Measurements from ENCODE around the gene LARGE1. TPM values are rescaled to one million over a fixed set of nuclear protein-coding genes. Genes with fewer than 3 reads are reported as not detected.

LARGE1 gene
- total and polyA plus RNA-seq, 2 donors (not counting 1 experiment from before 2014, with no cell fraction given): 14.1 to 19.2 TPM

DNA sequence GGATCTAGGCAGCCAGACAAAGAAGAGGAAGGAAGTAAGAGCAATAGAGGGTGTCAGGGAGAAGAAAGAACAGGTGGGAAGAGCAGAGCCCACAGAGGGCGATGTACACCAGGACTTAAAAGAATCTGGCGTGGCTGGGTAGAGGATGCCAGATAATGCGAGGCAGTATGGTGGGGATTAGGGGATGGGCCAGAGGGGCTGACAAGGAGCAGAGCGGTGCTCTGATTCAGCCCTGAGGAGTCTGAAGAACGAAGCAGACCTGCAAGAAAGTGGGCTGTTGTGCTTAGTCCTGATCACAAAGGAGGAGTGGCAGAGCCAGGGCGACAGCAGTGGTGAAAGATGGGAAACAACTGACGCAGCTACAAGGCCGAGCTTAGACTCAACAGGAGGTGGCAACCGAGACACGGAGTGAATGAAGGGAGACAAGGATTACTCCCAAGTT lies 163.7 kb downstream of the LARGE1 start:
- Histone ChIP-seq H4K20me1 (ENCODE audit: control insufficient read depth, extremely low read depth, insufficient read depth, low read length) (no peaks in the 10 kb centered on the region), H3K4me3 (replicated peaks in 1 of 4; ENCODE audit: control extremely low read depth in 1 of 4, insufficient read depth in 1 of 4, low read depth in 3 of 4, low read length in 4 of 4) (no peak overlapping the region), H3K79me2 (ENCODE audit: control insufficient read depth, insufficient read depth, low read length) (no peaks in the 10 kb centered on the region), H3K4me2 (ENCODE audit: extremely low read depth, insufficient read depth, low read length) (no peak overlapping the region), H3K4me1 (ENCODE audit: control insufficient read depth, extremely low read depth, insufficient read depth, low read length) (no peaks in the 10 kb centered on the region), H2AFZ (ENCODE audit: low read length) (no peak overlapping the region), H3K9ac (ENCODE audit: insufficient read depth, low read length) (no peak overlapping the region), H3K27ac (ENCODE audit: insufficient read depth, low read length) (no peak overlapping the region), H3K27me3 (ENCODE audit: control insufficient read depth, insufficient read depth, low read length) (no peaks in the 10 kb centered on the region), H3K9me3 (ENCODE audit: control insufficient read depth, insufficient read depth, low read depth, low read length) (no peaks in the 10 kb centered on the region), H3K36me3 (ENCODE audit: control insufficient read depth, insufficient read depth, low read length) (no peaks in the 10 kb centered on the region)
- TF ChIP-seq, protein P1, sequence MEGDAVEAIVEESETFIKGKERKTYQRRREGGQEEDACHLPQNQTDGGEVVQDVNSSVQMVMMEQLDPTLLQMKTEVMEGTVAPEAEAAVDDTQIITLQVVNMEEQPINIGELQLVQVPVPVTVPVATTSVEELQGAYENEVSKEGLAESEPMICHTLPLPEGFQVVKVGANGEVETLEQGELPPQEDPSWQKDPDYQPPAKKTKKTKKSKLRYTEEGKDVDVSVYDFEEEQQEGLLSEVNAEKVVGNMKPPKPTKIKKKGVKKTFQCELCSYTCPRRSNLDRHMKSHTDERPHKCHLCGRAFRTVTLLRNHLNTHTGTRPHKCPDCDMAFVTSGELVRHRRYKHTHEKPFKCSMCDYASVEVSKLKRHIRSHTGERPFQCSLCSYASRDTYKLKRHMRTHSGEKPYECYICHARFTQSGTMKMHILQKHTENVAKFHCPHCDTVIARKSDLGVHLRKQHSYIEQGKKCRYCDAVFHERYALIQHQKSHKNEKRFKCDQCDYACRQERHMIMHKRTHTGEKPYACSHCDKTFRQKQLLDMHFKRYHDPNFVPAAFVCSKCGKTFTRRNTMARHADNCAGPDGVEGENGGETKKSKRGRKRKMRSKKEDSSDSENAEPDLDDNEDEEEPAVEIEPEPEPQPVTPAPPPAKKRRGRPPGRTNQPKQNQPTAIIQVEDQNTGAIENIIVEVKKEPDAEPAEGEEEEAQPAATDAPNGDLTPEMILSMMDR (conservative IDR thresholded peaks at IDR 0.05 in 1 of 2, IDR thresholded peaks at IDR 0.05 in 1 of 2; ENCODE audit: low read depth in 1 of 2, low read length in 2 of 2): no peak
- TF ChIP-seq EZH2 (IDR thresholded peaks at IDR 0.05; ENCODE audit: low read length, missing control alignments): no peak
- DNase-seq (ENCODE audit: low read depth in 2 of 2): no peak

DNA sequence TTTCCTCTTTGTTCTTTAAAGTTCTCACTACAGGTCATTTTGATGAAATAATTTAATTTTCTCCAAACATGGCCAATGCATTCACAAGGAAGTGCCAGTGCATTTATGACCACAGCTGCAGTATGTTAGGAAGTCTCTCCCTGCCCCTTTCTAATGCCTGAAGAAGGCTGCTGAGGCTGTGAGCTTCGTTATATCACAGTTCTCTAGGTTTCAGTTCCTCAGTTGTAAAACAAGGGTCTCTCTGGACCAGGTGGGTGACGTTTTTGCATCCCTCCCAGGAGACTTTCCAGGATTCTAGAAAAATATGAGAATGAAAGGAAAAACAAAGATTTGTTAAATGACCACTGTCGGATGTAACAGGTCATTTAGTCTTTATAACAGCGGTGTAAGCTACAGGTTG lies 171.6 kb downstream of the LARGE1 start:
- Histone ChIP-seq H3K36me3 (ENCODE audit: control insufficient read depth, insufficient read depth, low read length) (no peaks in the 10 kb centered on the region), H3K4me1 (ENCODE audit: control insufficient read depth, extremely low read depth, insufficient read depth, low read length) (no peaks in the 10 kb centered on the region), H2AFZ (ENCODE audit: low read length) (no peak overlapping the region), H3K4me2 (ENCODE audit: extremely low read depth, insufficient read depth, low read length) (no peak overlapping the region), H4K20me1 (ENCODE audit: control insufficient read depth, extremely low read depth, insufficient read depth, low read length) (no peaks in the 10 kb centered on the region), H3K27me3 (ENCODE audit: control insufficient read depth, insufficient read depth, low read length) (no peaks in the 10 kb centered on the region), H3K27ac (ENCODE audit: insufficient read depth, low read length) (no peak overlapping the region), H3K79me2 (ENCODE audit: control insufficient read depth, insufficient read depth, low read length) (no peaks in the 10 kb centered on the region), H3K9ac (ENCODE audit: insufficient read depth, low read length) (no peak overlapping the region), H3K4me3 (replicated peaks in 1 of 4; ENCODE audit: control extremely low read depth in 1 of 4, insufficient read depth in 1 of 4, low read depth in 3 of 4, low read length in 4 of 4) (no peak overlapping the region), H3K9me3 (ENCODE audit: control insufficient read depth, insufficient read depth, low read depth, low read length) (no peaks in the 10 kb centered on the region)
- TF ChIP-seq EZH2 (IDR thresholded peaks at IDR 0.05; ENCODE audit: low read length, missing control alignments): no peak
- TF ChIP-seq, protein P1 (conservative IDR thresholded peaks at IDR 0.05 in 1 of 2, IDR thresholded peaks at IDR 0.05 in 1 of 2; ENCODE audit: low read depth in 1 of 2, low read length in 2 of 2): no peak
- no peak for DNase-seq (ENCODE audit: low read depth in 2 of 2)

DNA sequence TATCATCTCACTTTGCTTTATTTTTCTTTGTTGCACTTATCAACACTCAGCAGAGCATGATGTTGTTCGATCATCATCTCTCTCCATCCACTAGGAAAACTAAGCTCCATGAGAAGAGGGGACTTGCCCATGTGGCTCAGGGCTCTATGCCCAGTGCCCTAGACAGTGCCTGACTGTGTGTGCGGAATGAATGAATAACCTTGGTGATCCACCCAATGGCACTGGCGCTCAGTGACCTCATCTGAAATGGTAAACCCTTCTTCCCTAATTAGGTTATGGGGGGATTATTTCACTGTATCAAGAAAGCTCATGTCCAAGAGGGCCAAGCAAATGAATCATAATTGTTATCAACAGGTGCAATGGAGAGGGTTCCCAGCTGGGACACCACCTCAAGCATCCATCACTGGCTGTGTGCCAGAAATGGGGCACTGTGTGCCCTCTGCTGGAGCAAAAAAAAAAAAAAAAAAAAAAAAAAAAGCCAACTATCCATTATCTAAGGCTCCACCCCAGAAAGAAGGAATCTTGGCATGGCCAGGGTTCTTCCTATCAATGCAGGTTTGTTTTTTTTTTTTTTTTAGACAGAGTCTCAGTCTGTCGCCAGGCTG lies 172.6 kb downstream of the LARGE1 start:
- DNase-seq (ENCODE audit: low read depth in 2 of 2): no peak
- Histone ChIP-seq H3K27ac (ENCODE audit: insufficient read depth, low read length) (no peak overlapping the region), H3K4me3 (replicated peaks in 1 of 4; ENCODE audit: control extremely low read depth in 1 of 4, insufficient read depth in 1 of 4, low read depth in 3 of 4, low read length in 4 of 4) (no peak overlapping the region)

More for the DNA sequence above, 172.6 kb downstream of the LARGE1 start:
- Histone ChIP-seq H3K36me3 (ENCODE audit: control insufficient read depth, insufficient read depth, low read length) (no peaks in the 10 kb centered on the region), H3K79me2 (ENCODE audit: control insufficient read depth, insufficient read depth, low read length) (no peaks in the 10 kb centered on the region), H3K27me3 (ENCODE audit: control insufficient read depth, insufficient read depth, low read length) (no peaks in the 10 kb centered on the region), H3K9me3 (ENCODE audit: control insufficient read depth, insufficient read depth, low read depth, low read length) (no peaks in the 10 kb centered on the region), H4K20me1 (ENCODE audit: control insufficient read depth, extremely low read depth, insufficient read depth, low read length) (no peaks in the 10 kb centered on the region), H3K9ac (ENCODE audit: insufficient read depth, low read length) (no peak overlapping the region), H2AFZ (ENCODE audit: low read length) (no peak overlapping the region), H3K4me2 (ENCODE audit: extremely low read depth, insufficient read depth, low read length) (no peak overlapping the region), H3K4me1 (ENCODE audit: control insufficient read depth, extremely low read depth, insufficient read depth, low read length) (no peaks in the 10 kb centered on the region)
- no peak for TF ChIP-seq EZH2 (IDR thresholded peaks at IDR 0.05; ENCODE audit: low read length, missing control alignments)
- TF ChIP-seq, protein P1 (conservative IDR thresholded peaks at IDR 0.05 in 1 of 2, IDR thresholded peaks at IDR 0.05 in 1 of 2; ENCODE audit: low read depth in 1 of 2, low read length in 2 of 2): no peak

Data from fibroblast of lung (primary cell).